Measurements from ENCODE around the gene DNAJC5G.
"Not testable (repeated sequence)": the region's sequence is repeated elsewhere in the genome, so short reads cannot be mapped to it uniquely, and the experiment has no call there.

DNA sequence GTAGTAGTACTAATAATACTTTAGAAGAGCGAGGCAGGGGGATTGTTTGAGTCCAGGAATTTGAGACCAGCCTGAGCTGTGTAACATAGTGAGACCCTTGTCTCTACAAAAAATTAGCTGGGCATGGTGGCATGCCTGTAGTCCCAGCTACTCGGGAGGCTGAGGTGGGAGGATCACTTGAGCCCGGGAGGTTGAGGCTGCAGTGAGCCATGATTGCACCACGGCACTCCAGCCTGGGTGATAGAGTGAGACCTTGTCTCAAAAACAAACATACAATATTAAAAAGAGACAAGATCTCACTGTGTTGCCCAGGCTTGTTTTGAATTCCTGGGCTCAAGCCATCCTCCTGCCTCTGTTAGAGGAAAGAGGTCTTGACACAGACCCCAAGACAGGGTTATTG lies 25.4 kb downstream of the DNAJC5G start:
- TF ChIP-seq EZH2 (IDR thresholded peaks at IDR 0.05) = not testable (repeated sequence)
- TF ChIP-seq, protein P1, sequence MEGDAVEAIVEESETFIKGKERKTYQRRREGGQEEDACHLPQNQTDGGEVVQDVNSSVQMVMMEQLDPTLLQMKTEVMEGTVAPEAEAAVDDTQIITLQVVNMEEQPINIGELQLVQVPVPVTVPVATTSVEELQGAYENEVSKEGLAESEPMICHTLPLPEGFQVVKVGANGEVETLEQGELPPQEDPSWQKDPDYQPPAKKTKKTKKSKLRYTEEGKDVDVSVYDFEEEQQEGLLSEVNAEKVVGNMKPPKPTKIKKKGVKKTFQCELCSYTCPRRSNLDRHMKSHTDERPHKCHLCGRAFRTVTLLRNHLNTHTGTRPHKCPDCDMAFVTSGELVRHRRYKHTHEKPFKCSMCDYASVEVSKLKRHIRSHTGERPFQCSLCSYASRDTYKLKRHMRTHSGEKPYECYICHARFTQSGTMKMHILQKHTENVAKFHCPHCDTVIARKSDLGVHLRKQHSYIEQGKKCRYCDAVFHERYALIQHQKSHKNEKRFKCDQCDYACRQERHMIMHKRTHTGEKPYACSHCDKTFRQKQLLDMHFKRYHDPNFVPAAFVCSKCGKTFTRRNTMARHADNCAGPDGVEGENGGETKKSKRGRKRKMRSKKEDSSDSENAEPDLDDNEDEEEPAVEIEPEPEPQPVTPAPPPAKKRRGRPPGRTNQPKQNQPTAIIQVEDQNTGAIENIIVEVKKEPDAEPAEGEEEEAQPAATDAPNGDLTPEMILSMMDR (IDR thresholded peaks at IDR 0.05) = not testable (repeated sequence)

Data from neural progenitor cell (in vitro differentiated cells).